ENCODE data around the gene HPRT1.

The HPRT1 gene

GRCh38 chrX:134476284-134476683 is 16.3 kb downstream of the HPRT1 start:
- DNase-seq (ENCODE audit: low read depth, low spot score), result no peak

GRCh38 chrX:134478374-134478773 is 18.4 kb downstream of the HPRT1 start:
- DNase-seq (ENCODE audit: low read depth, low spot score), result no peak

- no peak for DNase-seq (ENCODE audit: low read depth, low spot score)
Measured at GRCh38 chrX:134480061-134480460, 20.1 kb downstream of the HPRT1 start.

- DNase-seq (ENCODE audit: low read depth, low spot score), result no peak
Measured at GRCh38 chrX:134481339-134481738, 21.4 kb downstream of the HPRT1 start.

- DNase-seq (ENCODE audit: low read depth, low spot score), result no peak
Measured at GRCh38 chrX:134482371-134482770, 22.4 kb downstream of the HPRT1 start.

GRCh38 chrX:134484039-134484438 is 24.1 kb downstream of the HPRT1 start:
- peak; percentile 68 for DNase-seq (ENCODE audit: low read depth, low spot score)

- DNase-seq (ENCODE audit: low read depth, low spot score), result no peak
Measured at GRCh38 chrX:134501941-134502340, 42.0 kb downstream of the HPRT1 start.

- DNase-seq (ENCODE audit: low read depth, low spot score), result no peak
Measured at GRCh38 chrX:134502686-134503085, 42.7 kb downstream of the HPRT1 start.

GRCh38 chrX:134512566-134512965 is 52.6 kb downstream of the HPRT1 start:
- DNase-seq (ENCODE audit: low read depth, low spot score), result peak; percentile 81

- DNase-seq (ENCODE audit: low read depth, low spot score), result no peak
Measured at GRCh38 chrX:134513091-134513490, 53.1 kb downstream of the HPRT1 start.

GRCh38 chrX:134520860-134521390 is 61.0 kb downstream of the HPRT1 start:
- DNase-seq (ENCODE audit: low read depth, low spot score), result peak; percentile 73

- DNase-seq (ENCODE audit: low read depth, low spot score), result no peak
Measured at GRCh38 chrX:134524181-134524580, 64.2 kb downstream of the HPRT1 start.

GRCh38 chrX:134525086-134525792 is 65.3 kb downstream of the HPRT1 start:
- peak; percentile 3 for DNase-seq (ENCODE audit: low read depth, low spot score)

GRCh38 chrX:134526399-134526798 is 66.4 kb downstream of the HPRT1 start:
- peak; percentile 35 for DNase-seq (ENCODE audit: low read depth, low spot score)

- DNase-seq (ENCODE audit: low read depth, low spot score), result no peak
Measured at GRCh38 chrX:134528960-134529359, 69.0 kb downstream of the HPRT1 start.

- no peak for DNase-seq (ENCODE audit: low read depth, low spot score)
Measured at GRCh38 chrX:134529481-134529880, 69.5 kb downstream of the HPRT1 start.

GRCh38 chrX:134530845-134531244 is 70.9 kb downstream of the HPRT1 start:
- DNase-seq (ENCODE audit: low read depth, low spot score), result no peak

GRCh38 chrX:134533352-134533751 is 73.4 kb downstream of the HPRT1 start:
- DNase-seq (ENCODE audit: low read depth, low spot score), result no peak

GRCh38 chrX:134533952-134534351 is 74.0 kb downstream of the HPRT1 start:
- DNase-seq (ENCODE audit: low read depth, low spot score), result no peak

GRCh38 chrX:134537179-134537955 is 77.4 kb downstream of the HPRT1 start:
- peak; percentile 57 for DNase-seq (ENCODE audit: low read depth, low spot score)

- no peak for DNase-seq (ENCODE audit: low read depth, low spot score)
Measured at GRCh38 chrX:134538316-134538715, 78.4 kb downstream of the HPRT1 start.

GRCh38 chrX:134541906-134542305 is 81.9 kb downstream of the HPRT1 start:
- no peak for DNase-seq (ENCODE audit: low read depth, low spot score)

- no peak for DNase-seq (ENCODE audit: low read depth, low spot score)
Measured at GRCh38 chrX:134542485-134542884, 82.5 kb downstream of the HPRT1 start.

All from astrocyte of the hippocampus (primary cell).